Neural cell (in vitro differentiated cells): ENCODE measurements around the gene DAGLB. TPM values are rescaled to one million over a fixed set of nuclear protein-coding genes. Genes with fewer than 3 reads are reported as not detected.

Source experiments
- H2AFZ ChIP-seq: fragments of 200-600, 300-800 bp; sonication (generic), shearing (Covaris generic); 2 replicates; pipeline ENCODE4 v1.6.0; 2014; ENCODE audit warnings: low read depth, mild to moderate bottlenecking, antibody characterized with exemption, low read length, moderate library complexity
- H3F3A ChIP-seq: fragments of 200-600 bp; shearing (Covaris generic); 2 replicates; pipeline ENCODE4 v1.6.1; 2016; ENCODE audit warnings: mild to moderate bottlenecking, moderate library complexity, mixed read lengths, antibody characterized with exemption, low read length; ENCODE audit not compliant: insufficient read depth, poor library complexity, severe bottlenecking
- H3K27ac ChIP-seq: fragments of 200-600, 300-800 bp; sonication (generic), shearing (Covaris generic); 2 replicates; pipeline ENCODE4 v1.5.1; 2014; ENCODE audit warnings: mild to moderate bottlenecking, low read length, moderate library complexity
- H3K27me3 ChIP-seq: fragments of 300-800, 200-600 bp; sonication (generic), shearing (Covaris generic); 2 replicates; pipeline ENCODE4 v1.6.0; 2014; ENCODE audit warnings: mild to moderate bottlenecking, low read depth, low read length, moderate library complexity; ENCODE audit not compliant: insufficient read depth
- H3K36me3 ChIP-seq: fragments of 300-800, 200-600 bp; sonication (generic), shearing (Covaris generic); 2 replicates; pipeline ENCODE4 v1.5.1; 2014; ENCODE audit warnings: mild to moderate bottlenecking, antibody characterized with exemption, low read length, moderate library complexity; ENCODE audit not compliant: insufficient read depth
- H3K4me2 ChIP-seq: fragments of 300-800, 200-600 bp; sonication (generic), shearing (Covaris generic); 2 replicates; pipeline ENCODE4 v1.6.0; 2014; ENCODE audit warnings: mild to moderate bottlenecking, low read length
- H3K4me3 ChIP-seq: fragments of 300-800, 200-600 bp; sonication (generic), shearing (Covaris generic); 2 replicates; pipeline ENCODE4 v1.5.1; 2014; ENCODE audit warnings: mild to moderate bottlenecking, low read length, moderate library complexity
- H3K79me2 ChIP-seq: fragments of 200-600 bp; shearing (Covaris generic); replicated peaks from 2 replicates; pipeline ENCODE4 v1.6.0; 2014; ENCODE audit warnings: mild to moderate bottlenecking, low read length, moderate library complexity; ENCODE audit not compliant: insufficient read depth
- H3K9ac ChIP-seq: fragments of 300-800, 200-600 bp; sonication (generic), shearing (Covaris generic); 2 replicates; pipeline ENCODE4 v1.6.1; 2016; ENCODE audit warnings: mild to moderate bottlenecking, low read length, mixed read lengths
- H3K9me2 ChIP-seq: fragments of 200-600 bp; shearing (Covaris generic); 2 replicates; pipeline ENCODE4 v1.6.1; 2016; ENCODE audit warnings: mild to moderate bottlenecking, low read length, mixed read lengths; ENCODE audit not compliant: insufficient read depth
- H3K9me3 ChIP-seq: fragments of 200-600, 300-800 bp; sonication (generic), shearing (Covaris generic); 2 replicates; pipeline ENCODE4 v1.6.1; 2016; ENCODE audit warnings: mild to moderate bottlenecking, mixed run types, low read length, moderate library complexity, mixed read lengths
- H4K20me1 ChIP-seq: fragments of 200-600 bp; shearing (Covaris generic); 2 replicates; pipeline ENCODE4 v1.6.1; 2016; ENCODE audit warnings: mild to moderate bottlenecking, mixed run types; ENCODE audit not compliant: insufficient read depth
- CTCF ChIP-seq: fragments of 450-650 bp; IDR thresholded peaks from 2 replicates; pipeline ENCODE4 v1.5.1; 2014; ENCODE audit warnings: antibody characterized with exemption, mild to moderate bottlenecking, moderate library complexity; ENCODE audit not compliant: poor library complexity, severe bottlenecking
- EP300 ChIP-seq: fragments of 450-650 bp; conservative IDR thresholded peaks from 2 replicates; pipeline ENCODE4 v1.6.1; 2014; ENCODE audit warnings: antibody characterized with exemption, mild to moderate bottlenecking, moderate library complexity; ENCODE audit not compliant: poor library complexity, severe bottlenecking
- EZH2 ChIP-seq: fragments of 200-600, 300-800 bp; shearing (Covaris generic), sonication (generic); IDR thresholded peaks from 2 replicates; pipeline ENCODE4 v1.6.1; 2014; ENCODE audit warnings: antibody characterized with exemption, low read length, borderline replicate concordance, mild to moderate bottlenecking; ENCODE audit not compliant: insufficient read depth, poor library complexity, severe bottlenecking
- MXI1 ChIP-seq: fragments of 450-650 bp; conservative IDR thresholded peaks from 2 replicates; pipeline ENCODE4 v1.6.1; 2014; ENCODE audit warnings: antibody characterized with exemption, mild to moderate bottlenecking; ENCODE audit not compliant: poor library complexity, severe bottlenecking
- POLR2AphosphoS5 ChIP-seq: IDR thresholded peaks from 2 replicates; pipeline ENCODE4 v1.6.1; 2012
- RAD21 ChIP-seq: fragments of 450-650 bp; conservative IDR thresholded peaks from 2 replicates; pipeline ENCODE4 v1.6.1; 2014; ENCODE audit warnings: antibody characterized with exemption, mild to moderate bottlenecking, moderate library complexity
- REST ChIP-seq: IDR thresholded peaks from 2 replicates; pipeline ENCODE4 v1.6.1; 2012; ENCODE audit warnings: borderline replicate concordance
- SMC3 ChIP-seq: fragments of 450-650 bp; conservative IDR thresholded peaks from 2 replicates; pipeline ENCODE4 v1.6.1; 2014; ENCODE audit warnings: antibody characterized with exemption, mild to moderate bottlenecking, moderate library complexity; ENCODE audit not compliant: poor library complexity
- TAF1 ChIP-seq: IDR thresholded peaks from 2 replicates; pipeline ENCODE4 v1.6.1; 2012; ENCODE audit warnings: low read depth
- polyA plus RNA-seq: library from polyadenylated mRNA; depleted of rRNA; stranded (reverse); fragments of >200 nt; gene quantifications from 2 replicates; pipeline ENCODE4 v1.2.3, GENCODE V29; 2014

The DAGLB gene
- polyA plus RNA-seq, 1 donor from 2014 or later: 32.3 TPM

- Histone ChIP-seq H3K27me3 (no peaks in the 10 kb centered on the region), H3F3A (no peaks in the 10 kb centered on the region), H2AFZ (no peak overlapping the region), H3K9me3 (no peaks in the 10 kb centered on the region), H3K79me2 (no peaks in the 10 kb centered on the region), H3K9me2 (no peaks in the 10 kb centered on the region), H3K9ac (no peak overlapping the region), H4K20me1 (no peaks in the 10 kb centered on the region), H3K36me3 (no peaks in the 10 kb centered on the region), H3K27ac (no peak overlapping the region), H3K4me3 (no peak overlapping the region), H3K4me2 (no peak overlapping the region)
- TF ChIP-seq MXI1: no peak
Observed at GRCh38 chr7:6496842-6497636, 49.3 kb upstream of the DAGLB start.

- H3K27ac ChIP-seq: no peak overlapping the region
- H3K36me3 ChIP-seq: no peaks in the 10 kb centered on the region
- H3K9me2 ChIP-seq: no peaks in the 10 kb centered on the region
- no peak overlapping the region for H3K4me3 ChIP-seq
- H3F3A ChIP-seq: no peaks in the 10 kb centered on the region
- H3K27me3 ChIP-seq: no peaks in the 10 kb centered on the region
- no peak overlapping the region for H3K4me2 ChIP-seq
- no peak overlapping the region for H2AFZ ChIP-seq
- no peaks in the 10 kb centered on the region for H3K9me3 ChIP-seq
- no peaks in the 10 kb centered on the region for H3K79me2 ChIP-seq
- H4K20me1 ChIP-seq: no peaks in the 10 kb centered on the region
- TF ChIP-seq TAF1: no peak
- TF ChIP-seq MXI1: no peak
- TF ChIP-seq CTCF: no peak
- TF ChIP-seq EP300: no peak
- TF ChIP-seq EZH2: no peak
- no peak for TF ChIP-seq RAD21
- no peak for TF ChIP-seq SMC3
- no peak for TF ChIP-seq POLR2AphosphoS5
- TF ChIP-seq REST: no peak
- H3K9ac ChIP-seq: no peak overlapping the region
Observed at GRCh38 chr7:6495597-6496262, 48.0 kb upstream of the DAGLB start.
